ENCODE measurements around the gene KCNK3.

- no peak for TF ChIP-seq EP300 (IDR thresholded peaks at IDR 0.05)
- no peak for TF ChIP-seq POLR2A (IDR thresholded peaks at IDR 0.05)
Observed at GRCh38 chr2:26735883-26736588, 43.5 kb downstream of the KCNK3 start.

All from ovary (tissue), 1 donor.